GM18861 (cell line): ENCODE results near the gene ADAMTSL1.

Experiments
- ATAC-seq: cut with Tn5 transposase; IDR thresholded peaks from one replicate; pipeline ENCODE4 v1.9.1; 2021; ENCODE audit not compliant: unreplicated experiment

ADAMTSL1 gene

DNA sequence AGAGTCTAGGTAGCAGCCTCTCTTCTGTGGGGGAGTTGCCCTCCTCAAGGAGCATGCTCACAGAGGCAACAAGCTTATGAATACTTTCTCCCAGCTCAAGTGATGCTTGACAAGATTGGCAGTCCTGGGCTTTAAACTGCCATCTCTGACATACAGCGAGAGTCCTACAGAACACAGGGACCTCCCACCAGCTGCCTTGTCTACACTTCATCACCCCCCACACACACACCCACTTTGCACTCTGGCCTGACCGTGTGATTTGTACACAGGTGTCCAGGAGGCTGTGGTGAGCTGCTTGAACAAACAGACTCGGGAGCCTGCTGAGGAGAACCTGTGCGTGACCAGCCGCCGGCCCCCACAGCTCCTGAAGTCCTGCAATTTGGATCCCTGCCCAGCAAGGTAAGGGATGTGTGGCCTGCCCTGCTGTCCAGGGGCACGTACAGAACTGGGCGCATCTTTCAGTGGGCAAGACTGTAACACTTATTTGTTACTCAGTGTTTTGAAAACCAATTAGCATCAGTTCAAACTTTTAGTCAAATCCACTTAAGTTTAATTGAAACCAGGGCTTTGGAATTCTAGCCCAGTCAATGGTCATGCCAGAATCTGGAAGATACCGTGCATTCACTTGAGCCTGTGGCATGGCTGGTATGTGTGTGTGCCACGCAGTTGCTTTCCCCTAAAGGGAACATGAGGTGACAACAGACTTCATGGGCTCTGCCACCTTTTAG is 247.5 kb downstream of the ADAMTSL1 start:
- no peak for ATAC-seq

DNA sequence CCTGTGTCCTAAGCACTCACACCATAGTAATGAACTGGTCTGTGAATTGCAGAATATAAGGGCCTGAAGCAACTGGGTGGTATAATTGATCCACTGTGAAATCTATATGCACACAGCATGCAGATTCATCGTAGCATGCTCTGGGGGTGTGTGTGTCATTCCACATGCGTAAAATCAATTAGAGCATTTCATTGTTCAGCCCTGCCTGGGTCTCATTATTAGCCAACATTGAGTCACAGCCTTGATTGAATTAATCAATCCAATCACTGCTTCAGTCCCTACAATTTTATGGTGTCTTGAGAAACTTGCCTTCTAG is 248.0 kb downstream of the ADAMTSL1 start:
- ATAC-seq, result no peak

DNA sequence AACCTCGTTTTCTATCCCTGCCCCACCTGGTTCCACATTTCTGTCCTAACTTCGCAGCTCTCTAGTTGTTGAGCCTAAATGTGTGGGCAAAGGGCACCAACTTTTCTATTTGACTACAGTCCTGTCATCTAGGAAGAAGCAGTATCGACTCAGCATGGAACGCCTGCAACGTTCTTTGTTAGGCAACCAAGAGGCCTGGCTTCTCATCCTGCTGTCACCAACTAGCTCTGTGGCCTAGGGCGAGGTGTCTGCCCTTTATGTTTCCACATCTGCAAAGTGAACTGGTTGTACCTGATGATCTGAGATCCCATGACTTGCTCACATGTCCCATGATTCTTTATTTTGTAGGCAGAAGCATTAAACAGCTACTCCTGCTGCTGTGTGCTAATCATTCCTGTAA is 248.9 kb downstream of the ADAMTSL1 start:
- no peak for ATAC-seq

DNA sequence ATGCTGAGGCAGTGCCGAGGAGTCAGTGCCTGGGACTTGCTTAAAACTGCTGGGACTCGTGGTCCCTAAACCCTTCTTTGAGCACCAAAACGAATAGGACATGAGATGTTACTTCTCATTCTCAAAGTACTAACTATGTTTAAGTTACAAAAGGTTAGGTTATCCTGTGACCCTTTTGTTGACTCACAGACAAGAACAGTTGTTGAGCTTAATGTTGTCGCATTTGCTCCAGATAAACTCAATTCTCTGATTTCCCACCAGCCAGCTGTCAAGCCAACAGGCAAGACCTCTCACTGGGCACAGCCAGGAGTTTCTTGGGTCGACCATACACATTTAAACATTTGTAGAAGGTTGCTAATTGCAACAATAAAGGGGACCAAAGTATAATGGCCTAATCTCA is 249.4 kb downstream of the ADAMTSL1 start:
- no peak for ATAC-seq

DNA sequence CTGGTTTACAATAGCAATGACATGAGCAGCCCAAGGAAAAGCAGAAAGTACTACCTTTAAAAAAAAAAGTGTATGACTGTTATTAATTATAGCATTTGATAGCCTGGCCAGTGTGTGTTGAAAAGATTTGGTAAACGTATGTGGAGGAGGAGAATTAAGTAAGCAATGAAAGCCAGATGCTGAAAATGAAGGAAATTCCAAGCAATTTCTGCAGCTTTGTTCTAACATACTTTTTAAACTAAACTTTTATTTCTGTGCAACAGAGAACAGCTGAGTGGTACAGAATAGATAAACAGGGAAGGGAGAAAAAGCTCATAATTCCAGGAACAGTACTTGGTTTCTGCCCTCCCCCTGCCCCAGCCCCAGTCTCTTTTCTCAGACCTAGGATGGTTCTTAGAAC is 252.6 kb downstream of the ADAMTSL1 start:
- ATAC-seq, result no peak

DNA sequence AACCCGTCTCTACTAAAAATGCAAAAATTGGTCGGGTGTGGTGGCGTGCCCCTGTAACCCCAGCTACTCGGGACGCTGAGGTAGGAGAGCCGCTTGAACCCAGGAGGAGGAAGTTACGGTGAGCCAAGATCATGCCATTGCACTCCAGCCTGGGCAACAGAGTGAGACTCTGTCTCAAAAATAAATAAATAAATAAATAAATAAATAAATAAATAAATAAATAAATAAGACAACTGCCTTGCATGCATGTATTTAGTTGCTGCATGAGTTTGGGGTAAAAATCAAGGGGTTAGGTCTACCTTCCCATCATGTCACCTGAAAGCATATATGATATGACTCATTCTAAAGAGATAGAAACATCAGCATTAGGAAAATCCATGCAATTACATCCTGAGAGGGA is 254.0 kb downstream of the ADAMTSL1 start:
- no peak for ATAC-seq

DNA sequence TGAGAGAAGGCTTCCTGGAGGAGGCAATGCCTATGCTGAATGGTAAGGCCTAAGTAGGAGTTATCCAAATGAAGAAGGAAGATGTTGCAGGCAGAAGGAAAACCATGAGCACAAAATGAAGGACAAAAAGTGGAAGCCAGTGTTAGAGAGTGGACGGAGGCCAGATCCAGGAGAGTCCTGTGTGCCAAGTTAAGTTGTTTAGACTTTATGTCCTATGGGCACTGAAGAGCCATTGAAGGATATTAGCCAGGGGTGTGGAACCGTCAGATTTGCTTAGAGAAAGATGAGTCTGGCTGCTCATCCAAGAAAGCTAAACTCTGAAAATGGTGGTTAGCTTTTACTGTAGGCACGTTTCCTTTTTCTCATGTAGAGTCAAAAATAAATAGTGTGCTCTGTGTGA is 254.7 kb downstream of the ADAMTSL1 start:
- ATAC-seq, result no peak

DNA sequence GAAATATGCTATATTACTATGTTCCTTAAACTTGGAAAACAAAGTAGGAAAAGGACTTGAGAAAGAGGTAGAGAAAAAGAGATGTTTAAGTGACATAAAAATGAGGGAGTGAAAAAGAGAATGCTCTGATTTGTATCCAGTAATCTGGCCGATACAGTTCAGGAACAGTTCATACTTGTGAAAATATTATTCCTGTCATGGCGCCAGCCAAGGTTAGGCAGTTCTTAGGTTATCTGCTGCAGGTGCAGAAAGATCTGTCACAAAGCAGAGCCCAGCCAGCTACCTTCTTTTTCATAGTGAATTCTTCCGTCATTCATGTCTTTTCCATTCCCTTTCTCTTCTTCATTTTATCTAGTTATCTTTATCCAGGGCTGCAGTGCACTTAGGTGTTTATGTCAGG is 256.3 kb downstream of the ADAMTSL1 start:
- ATAC-seq, result no peak

DNA sequence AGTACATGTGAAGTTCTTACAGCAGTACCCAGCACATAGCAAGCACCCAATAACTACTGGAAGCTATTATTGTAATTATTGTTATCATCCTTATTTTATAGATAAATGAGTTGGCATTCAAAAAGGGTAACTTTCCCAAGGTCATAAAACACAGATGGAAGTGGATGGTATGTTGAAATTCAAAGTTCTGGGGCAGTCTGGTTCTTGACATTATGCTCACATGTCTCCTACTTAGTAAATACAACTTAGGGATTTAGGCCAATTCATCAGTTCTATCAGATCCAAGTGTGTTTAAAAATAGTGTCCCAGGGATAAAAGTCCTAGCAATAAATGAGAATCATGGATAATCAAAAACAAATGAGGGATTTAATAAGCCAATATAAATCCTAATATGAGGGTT is 265.2 kb downstream of the ADAMTSL1 start:
- ATAC-seq, result no peak

DNA sequence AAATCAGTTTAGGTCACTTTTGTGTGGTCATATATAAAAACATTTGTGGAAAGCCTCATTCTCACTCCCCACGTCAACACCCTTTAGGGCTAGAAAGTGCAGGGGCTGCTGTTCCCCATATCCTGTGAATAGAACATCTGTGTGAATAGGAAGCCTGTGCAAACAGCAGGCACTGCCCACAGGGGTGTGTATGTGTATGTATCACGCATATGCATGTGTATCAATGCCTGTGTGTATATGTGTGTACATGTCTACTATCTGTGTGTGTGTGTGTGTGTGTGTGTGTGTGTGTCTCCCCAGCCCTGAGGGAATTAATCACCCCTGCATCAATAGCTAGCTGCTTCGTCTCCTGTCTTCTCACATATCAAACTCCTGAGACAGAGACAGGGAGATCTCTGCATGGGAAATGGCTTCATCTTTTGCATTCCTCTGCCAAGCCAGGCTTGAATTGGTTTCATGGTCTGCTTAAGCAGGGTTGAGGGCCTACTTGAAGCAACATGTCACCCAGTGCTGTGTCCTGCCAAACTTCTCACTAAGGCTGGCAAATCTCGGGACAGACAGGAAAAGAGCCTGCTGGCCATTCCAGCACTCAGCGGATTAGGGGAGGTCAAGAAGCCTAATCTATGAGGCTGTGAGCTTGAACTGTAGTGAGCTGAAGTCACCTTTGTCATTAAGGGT is 265.8 kb downstream of the ADAMTSL1 start:
- ATAC-seq, result no peak

DNA sequence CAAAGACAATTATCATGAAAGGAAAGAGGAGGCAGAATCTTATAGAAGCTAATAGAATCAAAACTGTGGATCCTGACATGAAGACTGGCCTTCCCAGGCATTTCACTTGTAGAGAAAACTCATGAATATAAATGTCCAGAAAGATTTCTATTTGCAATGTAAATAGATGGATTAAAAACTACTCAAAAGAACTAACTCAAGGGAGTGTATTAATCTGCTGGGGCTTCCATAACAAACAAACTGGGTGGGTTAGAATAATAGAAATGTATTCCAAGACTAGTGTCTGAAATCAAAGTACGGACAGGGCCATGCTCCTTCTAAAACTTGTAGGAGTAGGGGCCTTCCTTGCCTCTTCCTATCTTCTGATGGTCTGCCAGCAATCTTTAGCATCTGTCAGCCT is 267.4 kb downstream of the ADAMTSL1 start:
- ATAC-seq, result no peak

DNA sequence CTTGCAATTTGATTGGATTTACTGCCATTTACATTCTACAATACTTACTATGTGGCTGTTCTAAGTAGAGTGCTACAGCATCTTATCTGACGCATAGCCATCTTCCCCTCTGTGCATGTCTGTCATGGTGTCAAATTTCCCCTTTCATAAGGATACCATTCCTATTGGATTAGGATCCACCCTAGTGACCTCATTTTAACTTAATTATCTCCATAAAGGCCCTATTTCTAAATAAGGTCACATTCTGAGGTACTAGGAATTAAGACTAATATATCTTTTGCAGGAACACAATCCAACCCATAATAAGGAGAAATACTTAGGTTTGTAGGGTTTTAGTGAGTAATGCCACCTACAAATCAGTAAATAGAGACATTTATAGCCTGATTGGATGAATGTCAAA is 268.0 kb downstream of the ADAMTSL1 start:
- ATAC-seq, result no peak

DNA sequence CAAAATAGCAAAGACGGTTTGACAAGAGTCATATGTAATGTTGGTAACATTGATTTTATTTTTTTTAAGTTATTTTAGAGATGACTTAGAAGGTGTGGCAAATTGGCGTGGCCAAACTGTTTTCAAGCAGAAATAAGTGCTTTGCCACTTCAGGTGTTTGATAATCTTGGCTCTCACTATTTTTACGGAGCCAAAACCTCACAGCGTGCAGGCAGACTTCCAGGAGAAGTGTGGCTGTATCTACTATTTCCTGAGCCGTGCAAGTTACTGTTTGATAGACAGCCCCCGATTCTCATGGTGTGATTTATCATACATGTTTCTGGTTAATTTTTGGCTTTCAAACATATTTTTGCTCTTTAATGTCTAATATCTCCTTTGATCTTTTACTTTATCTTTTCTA is 269.5 kb downstream of the ADAMTSL1 start:
- no peak for ATAC-seq

DNA sequence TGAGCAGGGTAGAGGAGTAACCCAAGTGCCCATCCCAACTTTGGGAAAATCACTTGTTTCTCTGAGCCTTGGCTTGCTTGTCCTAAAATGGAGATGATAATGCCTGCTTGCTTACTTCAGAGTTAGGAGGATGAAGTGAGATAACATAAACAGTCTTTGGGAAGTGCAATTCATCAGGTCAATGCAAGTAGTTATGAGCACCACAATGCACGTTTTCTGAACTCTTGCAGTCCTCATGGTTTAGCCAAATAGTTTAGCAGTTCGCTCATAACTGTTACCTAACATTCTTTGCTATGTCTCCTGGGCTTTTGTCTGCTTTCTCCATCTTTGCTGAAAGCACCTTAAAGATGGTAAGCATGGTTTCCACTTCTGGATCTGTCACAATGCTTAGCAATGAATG is 270.0 kb downstream of the ADAMTSL1 start:
- no peak for ATAC-seq

DNA sequence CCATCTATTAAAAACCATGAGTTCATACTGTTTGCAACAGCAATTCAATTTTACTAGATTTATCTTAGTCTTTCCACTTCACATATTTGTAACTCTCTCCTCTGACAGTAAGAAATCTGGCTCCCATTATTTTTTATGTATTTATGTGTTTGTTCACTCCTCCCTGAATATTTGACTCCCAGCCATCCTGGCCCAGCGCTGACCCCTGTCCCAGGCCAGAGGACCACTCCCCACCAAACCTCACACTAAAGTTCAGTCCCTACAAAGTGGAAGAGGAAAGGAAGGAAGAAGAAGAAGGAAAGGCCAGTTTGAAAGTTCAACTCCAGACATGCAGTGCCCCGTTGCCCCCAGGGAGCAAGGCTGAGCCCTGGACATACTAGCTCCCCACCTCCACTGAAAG is 271.8 kb downstream of the ADAMTSL1 start:
- no peak for ATAC-seq

DNA sequence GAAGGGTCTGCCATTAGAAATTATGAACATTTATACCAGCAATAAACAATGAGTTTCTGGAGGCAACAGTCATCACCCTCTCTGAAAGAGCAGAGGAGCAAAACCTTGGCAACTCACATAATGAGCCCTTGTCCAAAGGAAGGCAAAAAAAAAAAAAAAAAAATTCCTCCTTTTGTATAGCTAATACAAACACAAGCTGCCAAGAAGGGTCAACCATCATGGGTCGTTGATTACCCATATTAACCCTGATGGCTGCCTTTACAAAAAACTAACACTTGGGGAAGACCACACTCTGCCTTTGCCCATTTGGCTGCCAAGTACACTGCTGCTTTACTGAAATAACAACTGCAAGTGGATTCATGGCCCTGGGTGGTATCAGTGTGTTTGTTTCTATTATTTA is 272.7 kb downstream of the ADAMTSL1 start:
- no peak for ATAC-seq

DNA sequence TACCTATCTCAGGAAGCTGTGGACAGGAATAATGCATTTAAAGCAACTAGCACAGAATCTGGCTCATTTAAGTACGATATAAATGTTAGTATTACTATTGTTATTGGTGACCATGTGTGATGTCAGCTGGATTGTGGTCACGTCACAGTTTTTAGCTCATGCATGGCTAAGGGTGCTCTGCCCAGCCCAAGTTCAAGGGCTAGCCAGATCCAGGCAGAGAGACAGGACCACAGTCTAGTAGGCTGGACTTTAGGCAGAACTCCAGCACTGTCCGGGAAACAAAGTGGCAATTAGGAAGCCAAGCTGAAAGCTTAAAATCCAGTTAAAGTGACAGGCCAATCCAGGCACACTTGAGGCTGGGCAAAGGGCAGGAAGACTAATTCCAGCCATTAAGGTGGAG is 273.6 kb downstream of the ADAMTSL1 start:
- no peak for ATAC-seq

DNA sequence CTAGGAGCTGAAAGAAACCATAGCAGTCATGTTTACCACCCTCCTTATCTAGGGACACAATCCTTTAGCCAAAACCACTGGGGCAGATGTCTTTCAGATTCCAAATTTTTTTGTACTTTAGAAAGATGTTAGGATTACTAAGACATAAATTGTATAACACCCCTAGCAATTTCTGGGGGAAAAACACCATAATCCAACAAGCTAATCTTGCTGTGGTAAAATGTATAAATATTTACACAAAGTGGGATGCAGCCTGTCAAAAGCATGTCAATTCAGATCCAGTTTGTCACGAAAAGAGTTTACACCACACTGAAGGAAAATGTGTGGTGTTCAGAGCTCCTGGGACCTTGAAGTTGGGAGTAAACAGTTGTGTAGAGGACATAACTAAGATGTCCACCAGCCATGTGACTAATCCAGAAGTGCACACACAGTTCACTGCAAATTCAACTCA is 274.3 kb downstream of the ADAMTSL1 start:
- ATAC-seq, result no peak

DNA sequence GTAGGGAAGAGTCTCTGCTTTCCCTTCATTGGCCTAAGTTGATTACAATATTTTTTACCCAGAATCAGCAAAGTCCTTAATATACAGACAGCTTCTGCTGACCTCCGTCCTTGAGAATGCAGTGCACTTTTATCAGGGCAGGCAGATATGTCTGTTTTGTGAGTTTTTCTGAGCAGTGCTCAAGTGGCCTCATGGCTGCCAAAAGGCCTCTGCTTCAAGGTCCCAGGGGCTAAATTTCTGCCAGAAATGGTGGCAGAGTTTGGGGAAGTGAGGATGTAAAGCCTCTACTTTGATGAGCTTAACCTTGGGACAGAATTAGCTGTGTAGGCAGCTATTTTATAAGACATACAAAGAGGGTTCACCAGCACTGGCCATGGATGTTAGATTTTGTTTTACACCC is 275.8 kb downstream of the ADAMTSL1 start:
- no peak for ATAC-seq

DNA sequence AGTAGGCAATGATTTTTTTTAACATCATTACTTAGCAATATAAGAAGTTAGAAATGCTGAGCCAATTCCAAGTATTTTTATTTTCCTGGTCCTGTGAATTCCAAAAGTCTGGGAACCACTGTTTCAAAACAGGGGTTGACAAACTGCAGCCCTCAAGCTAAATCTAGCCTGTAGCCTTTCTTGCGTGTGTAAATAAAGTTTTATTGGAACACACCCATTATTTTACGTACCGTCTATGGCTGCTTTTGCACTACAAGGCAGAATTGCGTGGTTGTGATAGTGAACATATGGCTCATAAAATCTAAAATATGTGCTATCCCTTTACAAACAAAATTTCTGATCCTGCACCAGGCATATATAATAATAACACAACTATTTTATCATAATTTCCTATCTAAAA is 280.0 kb downstream of the ADAMTSL1 start:
- ATAC-seq, result no peak

DNA sequence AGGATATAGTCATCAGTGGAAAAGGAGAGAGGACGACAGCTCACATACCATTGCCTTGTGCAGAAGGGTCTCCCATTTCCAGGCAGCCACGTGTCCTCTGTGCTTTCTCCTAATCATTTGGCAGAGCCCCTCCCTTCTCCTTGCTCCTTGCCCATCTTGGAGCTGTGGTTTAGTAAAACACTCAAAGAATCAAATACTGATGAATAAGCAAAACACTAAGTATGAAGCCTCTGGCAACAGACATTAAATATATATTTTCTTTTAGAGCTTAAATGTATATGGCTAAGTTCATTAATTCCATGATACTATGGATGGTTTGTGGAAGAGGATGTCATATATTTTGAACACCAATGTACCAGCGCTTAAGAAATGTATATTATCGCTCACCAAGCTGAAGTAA is 280.6 kb downstream of the ADAMTSL1 start:
- ATAC-seq, result no peak

DNA sequence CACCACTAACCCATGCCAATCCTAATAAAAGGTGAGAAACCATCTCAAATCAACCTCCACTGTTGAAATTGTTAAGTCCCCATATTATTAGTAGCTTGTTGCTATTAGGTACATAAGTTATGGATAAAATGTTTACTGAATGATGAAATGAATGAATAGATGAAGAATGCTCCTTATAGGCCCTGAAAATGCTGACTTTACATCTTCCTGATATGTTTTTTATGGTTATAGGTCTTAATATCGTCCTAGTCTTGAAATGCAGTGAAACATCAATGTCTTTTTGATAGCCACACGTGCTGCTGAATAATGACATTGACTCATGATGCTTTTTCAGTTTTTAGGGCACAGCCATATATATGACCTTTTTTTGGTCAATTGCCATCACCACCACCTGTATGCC is 281.3 kb downstream of the ADAMTSL1 start:
- ATAC-seq, result no peak

DNA sequence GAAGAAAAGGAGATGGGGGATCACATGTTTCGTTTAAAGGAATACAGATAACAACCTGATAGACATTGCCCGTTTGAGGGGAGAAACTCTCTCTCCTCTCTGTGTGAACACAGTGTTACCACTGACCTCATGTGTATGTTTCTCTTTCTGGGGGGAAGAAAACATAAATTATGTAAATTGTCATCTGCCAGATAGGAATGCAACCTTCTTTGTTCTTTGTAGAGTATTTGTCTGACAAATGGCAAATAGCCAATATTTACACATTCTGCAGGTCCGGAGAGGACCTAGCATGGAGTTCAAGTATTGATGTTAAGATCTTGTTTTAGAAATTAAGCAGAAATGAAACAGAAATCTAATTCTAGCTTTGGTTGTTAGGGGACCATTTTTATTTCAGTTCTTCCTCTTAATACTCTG is 282.8 kb downstream of the ADAMTSL1 start:
- ATAC-seq, result peak; percentile 48
